ENCODE measurements around the gene C1orf232. TPM values are rescaled to one million over a fixed set of nuclear protein-coding genes. Genes with fewer than 3 reads are reported as not detected.

C1orf232 gene
- total and polyA plus RNA-seq, 2 of the 8 experiments (the other 6 are each of a cell fraction or from before 2014, with no cell fraction given): not detected

DNA sequence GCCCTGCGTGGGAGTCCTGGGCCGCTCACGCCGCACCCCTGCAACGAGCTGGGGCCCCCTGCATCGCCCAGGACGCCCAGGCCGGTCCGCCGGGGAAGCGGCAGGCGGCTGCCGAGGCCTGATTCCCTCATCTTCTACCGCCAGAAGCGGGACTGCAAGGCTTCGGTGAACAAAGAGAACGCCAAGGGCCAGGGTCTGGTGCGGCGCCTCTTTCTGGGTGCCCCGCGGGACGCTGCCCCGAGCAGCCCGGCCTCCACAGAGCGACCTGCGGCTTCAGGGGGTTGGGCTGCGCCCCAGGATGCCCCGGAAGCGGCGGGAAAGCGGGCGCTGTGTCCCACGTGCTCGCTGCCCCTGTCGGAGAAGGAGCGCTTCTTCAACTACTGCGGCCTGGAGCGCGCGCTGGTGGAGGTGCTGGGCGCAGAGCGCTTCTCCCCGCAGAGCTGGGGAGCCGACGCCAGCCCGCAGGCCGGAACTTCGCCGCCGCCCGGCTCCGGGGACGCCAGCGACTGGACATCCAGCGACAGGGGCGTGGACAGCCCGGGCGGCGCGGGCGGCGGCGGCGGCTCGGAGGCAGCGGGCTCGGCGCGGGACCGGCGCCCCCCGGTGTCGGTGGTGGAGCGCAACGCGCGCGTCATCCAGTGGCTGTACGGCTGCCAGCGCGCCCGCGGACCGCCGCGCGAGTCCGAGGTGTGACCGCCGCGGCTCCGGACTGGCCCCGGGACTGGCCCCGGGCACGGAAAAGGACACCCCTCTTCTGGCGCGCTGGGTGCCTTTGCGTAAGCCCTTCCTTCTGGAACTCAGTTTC is 7.1 kb downstream of the C1orf232 start (continued):
- TF ChIP-seq, protein P1, sequence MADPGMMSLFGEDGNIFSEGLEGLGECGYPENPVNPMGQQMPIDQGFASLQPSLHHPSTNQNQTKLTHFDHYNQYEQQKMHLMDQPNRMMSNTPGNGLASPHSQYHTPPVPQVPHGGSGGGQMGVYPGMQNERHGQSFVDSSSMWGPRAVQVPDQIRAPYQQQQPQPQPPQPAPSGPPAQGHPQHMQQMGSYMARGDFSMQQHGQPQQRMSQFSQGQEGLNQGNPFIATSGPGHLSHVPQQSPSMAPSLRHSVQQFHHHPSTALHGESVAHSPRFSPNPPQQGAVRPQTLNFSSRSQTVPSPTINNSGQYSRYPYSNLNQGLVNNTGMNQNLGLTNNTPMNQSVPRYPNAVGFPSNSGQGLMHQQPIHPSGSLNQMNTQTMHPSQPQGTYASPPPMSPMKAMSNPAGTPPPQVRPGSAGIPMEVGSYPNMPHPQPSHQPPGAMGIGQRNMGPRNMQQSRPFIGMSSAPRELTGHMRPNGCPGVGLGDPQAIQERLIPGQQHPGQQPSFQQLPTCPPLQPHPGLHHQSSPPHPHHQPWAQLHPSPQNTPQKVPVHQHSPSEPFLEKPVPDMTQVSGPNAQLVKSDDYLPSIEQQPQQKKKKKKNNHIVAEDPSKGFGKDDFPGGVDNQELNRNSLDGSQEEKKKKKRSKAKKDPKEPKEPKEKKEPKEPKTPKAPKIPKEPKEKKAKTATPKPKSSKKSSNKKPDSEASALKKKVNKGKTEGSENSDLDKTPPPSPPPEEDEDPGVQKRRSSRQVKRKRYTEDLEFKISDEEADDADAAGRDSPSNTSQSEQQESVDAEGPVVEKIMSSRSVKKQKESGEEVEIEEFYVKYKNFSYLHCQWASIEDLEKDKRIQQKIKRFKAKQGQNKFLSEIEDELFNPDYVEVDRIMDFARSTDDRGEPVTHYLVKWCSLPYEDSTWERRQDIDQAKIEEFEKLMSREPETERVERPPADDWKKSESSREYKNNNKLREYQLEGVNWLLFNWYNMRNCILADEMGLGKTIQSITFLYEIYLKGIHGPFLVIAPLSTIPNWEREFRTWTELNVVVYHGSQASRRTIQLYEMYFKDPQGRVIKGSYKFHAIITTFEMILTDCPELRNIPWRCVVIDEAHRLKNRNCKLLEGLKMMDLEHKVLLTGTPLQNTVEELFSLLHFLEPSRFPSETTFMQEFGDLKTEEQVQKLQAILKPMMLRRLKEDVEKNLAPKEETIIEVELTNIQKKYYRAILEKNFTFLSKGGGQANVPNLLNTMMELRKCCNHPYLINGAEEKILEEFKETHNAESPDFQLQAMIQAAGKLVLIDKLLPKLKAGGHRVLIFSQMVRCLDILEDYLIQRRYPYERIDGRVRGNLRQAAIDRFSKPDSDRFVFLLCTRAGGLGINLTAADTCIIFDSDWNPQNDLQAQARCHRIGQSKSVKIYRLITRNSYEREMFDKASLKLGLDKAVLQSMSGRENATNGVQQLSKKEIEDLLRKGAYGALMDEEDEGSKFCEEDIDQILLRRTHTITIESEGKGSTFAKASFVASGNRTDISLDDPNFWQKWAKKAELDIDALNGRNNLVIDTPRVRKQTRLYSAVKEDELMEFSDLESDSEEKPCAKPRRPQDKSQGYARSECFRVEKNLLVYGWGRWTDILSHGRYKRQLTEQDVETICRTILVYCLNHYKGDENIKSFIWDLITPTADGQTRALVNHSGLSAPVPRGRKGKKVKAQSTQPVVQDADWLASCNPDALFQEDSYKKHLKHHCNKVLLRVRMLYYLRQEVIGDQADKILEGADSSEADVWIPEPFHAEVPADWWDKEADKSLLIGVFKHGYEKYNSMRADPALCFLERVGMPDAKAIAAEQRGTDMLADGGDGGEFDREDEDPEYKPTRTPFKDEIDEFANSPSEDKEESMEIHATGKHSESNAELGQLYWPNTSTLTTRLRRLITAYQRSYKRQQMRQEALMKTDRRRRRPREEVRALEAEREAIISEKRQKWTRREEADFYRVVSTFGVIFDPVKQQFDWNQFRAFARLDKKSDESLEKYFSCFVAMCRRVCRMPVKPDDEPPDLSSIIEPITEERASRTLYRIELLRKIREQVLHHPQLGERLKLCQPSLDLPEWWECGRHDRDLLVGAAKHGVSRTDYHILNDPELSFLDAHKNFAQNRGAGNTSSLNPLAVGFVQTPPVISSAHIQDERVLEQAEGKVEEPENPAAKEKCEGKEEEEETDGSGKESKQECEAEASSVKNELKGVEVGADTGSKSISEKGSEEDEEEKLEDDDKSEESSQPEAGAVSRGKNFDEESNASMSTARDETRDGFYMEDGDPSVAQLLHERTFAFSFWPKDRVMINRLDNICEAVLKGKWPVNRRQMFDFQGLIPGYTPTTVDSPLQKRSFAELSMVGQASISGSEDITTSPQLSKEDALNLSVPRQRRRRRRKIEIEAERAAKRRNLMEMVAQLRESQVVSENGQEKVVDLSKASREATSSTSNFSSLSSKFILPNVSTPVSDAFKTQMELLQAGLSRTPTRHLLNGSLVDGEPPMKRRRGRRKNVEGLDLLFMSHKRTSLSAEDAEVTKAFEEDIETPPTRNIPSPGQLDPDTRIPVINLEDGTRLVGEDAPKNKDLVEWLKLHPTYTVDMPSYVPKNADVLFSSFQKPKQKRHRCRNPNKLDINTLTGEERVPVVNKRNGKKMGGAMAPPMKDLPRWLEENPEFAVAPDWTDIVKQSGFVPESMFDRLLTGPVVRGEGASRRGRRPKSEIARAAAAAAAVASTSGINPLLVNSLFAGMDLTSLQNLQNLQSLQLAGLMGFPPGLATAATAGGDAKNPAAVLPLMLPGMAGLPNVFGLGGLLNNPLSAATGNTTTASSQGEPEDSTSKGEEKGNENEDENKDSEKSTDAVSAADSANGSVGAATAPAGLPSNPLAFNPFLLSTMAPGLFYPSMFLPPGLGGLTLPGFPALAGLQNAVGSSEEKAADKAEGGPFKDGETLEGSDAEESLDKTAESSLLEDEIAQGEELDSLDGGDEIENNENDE (IDR thresholded peaks at IDR 0.05; ENCODE audit: insufficient replicate concordance, low read length): no peak
- peak; percentile 70 for TF ChIP-seq EZH2 (IDR thresholded peaks at IDR 0.05; ENCODE audit: low read depth, low read length, severe bottlenecking)
- no peak for TF ChIP-seq NRF1 (IDR thresholded peaks at IDR 0.05; ENCODE audit: low read depth, low read length)
- no peak for TF ChIP-seq EGR1 (IDR thresholded peaks at IDR 0.05; ENCODE audit: borderline replicate concordance, low read depth, low read length)
- no peak for TF ChIP-seq CHD2 (IDR thresholded peaks at IDR 0.05; ENCODE audit: low read length)
- TF ChIP-seq RFX5 (IDR thresholded peaks at IDR 0.05; ENCODE audit: borderline replicate concordance, low read depth, low read length): no peak
- no peak for TF ChIP-seq CBX5 (IDR thresholded peaks at IDR 0.05; ENCODE audit: low read depth, low read length)
- no peak for TF ChIP-seq TAF1 (IDR thresholded peaks at IDR 0.05; ENCODE audit: low read depth, low read length)
- no peak for TF ChIP-seq TBP (IDR thresholded peaks at IDR 0.05; ENCODE audit: low read depth, low read length)
- no peak for TF ChIP-seq RAD21 (IDR thresholded peaks at IDR 0.05 in 1 of 2, conservative IDR thresholded peaks at IDR 0.05 in 1 of 2; ENCODE audit: low read depth in 2 of 2, low read length in 2 of 2)

Data from H1 (cell line).